ENCODE results near the gene PPM1L.
"Not testable (repeated sequence)": the region's sequence is repeated elsewhere in the genome, so short reads cannot be mapped to it uniquely, and the experiment has no call there.

PPM1L gene

DNA sequence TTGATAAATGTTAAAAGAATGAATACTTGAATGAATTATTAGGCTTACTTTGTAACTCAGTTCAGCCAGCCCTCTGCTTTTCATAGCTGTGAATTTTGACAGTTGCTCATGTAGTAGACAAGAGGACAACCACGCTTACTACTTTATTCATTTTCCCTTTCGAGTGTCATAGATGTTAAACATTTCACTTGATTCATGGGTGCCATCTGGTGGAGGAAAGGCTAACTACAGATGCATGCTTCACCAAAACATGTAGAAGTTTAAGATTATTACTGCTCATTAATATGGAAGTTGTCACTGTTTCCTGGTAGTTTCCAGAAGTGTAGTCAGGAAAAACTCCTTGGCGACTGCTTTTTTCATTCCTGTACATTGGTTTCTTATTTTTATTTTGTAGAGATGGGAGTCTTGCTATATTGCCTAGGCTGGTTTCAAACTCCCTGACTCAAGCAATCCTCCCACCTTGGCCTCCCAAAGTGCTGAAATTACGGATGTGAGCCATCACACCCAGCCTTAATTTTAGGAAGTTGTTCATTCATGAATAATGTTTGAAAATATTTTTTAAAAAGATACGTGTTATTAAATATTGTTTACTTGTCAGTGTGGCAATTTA lies 186.0 kb downstream of the PPM1L start:
- DNase-seq: no peak

DNA sequence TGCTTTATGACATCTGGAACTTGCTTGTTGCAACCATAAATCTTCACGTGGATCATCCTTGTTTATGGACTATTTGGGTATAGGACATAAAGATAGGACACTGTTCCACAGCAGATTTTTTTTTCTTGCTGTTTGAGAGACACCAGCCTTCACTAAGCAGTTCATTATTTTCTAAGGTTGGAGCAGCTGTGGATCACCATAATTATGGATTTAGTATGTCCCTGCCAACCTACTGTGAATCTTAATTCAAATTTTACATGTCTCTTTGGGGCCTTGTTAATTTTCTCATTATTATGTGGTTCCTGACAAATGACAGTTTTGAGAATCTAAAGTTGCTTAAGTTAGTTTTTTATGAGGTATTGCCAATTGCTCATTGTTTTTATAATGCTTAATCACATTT lies 188.0 kb downstream of the PPM1L start:
- DNase-seq: no peak

DNA sequence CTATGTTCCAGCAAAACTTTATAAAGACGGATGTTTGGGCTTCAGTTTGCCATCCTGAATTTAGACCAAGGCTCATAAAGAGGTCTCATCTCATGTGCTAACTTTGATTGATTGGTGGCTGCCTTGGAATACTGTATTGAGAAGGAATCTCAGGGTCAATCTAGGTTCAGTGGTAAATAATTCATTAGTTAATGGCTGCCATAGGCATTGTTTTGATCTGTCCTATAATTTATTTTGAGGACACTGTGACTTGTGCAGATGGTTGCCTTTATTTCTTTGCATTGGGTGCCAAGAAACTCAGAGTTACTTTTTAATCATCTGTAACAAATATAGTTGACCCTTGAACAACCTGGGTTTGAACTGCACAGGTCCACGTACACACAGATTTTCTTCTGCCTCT lies 189.3 kb downstream of the PPM1L start:
- DNase-seq: no peak

DNA sequence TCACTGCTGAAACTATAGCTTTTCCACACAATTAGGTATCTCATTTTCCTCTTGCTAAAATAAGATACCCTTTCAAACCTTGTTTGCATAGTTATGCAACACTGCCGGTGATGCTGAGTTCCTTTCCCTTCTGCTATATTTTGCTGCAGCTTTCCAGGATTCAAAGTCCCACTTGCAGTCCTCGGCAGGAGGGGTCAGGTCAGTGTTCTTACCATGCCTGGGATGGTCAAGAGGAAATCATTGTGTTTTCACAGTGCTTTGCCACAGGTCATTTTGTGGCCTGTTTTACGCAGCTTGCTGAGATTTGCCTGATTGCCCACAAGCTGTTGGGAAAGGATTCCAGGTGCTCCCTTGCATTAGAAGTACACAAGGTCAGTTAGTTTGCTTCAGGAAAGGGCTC lies 192.2 kb downstream of the PPM1L start:
- DNase-seq: no peak

DNA sequence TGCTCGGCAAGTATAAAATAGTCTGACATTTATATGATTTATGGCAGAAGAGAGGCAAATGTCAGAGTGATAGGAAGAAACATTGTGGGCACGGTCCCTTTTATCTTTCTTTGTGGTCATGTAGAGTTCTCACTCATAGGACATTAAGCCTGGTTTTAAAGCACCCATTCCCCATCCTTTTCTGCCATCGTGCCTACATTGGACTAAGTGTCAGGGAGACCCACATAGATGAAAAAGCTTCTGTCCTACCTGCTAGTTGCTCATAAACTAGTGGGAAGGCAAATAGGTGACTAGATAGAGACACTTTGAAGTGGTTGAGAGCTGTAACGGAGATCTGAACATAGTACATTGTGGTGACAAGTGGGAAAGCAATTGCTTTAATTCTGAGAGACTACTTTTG lies 193.4 kb downstream of the PPM1L start:
- no peak for DNase-seq

DNA sequence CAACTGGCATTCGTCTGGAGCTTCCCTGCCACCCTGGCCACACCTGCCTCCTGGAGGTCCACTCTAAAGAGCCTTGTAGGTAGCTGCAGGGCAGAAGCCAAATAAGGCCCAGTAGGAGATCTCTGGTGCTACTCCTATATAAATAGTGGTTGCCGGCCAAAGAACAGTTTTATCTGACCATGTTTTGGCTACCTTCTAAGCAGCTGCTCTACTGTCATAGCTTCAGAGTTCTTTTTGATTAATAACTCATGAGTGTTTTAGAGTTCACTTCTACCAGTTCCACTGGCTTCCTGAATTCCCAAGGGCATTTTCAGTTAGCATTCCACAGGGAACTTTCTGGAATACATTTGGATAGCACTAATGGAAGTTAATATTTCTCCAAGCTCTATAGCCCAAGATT lies 194.5 kb downstream of the PPM1L start:
- no peak for DNase-seq

DNA sequence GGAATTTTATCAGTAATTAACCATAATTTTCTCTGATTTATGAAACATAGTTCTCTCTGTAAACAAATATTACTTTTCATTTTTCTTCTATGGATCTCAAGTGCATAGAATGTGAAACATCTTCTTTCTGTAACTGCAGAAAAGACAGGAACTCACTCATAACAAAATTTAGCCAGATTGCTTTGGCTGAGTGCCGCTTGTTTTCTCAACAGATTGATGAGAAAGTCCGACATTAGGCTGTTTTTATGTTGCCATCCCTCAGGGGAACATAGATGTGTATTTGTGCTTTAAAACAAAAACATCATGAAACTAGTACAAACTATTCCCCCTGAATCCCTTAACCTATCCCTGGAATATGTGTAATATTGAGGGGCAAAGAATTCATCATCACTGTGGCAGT lies 194.9 kb downstream of the PPM1L start:
- no peak for DNase-seq

DNA sequence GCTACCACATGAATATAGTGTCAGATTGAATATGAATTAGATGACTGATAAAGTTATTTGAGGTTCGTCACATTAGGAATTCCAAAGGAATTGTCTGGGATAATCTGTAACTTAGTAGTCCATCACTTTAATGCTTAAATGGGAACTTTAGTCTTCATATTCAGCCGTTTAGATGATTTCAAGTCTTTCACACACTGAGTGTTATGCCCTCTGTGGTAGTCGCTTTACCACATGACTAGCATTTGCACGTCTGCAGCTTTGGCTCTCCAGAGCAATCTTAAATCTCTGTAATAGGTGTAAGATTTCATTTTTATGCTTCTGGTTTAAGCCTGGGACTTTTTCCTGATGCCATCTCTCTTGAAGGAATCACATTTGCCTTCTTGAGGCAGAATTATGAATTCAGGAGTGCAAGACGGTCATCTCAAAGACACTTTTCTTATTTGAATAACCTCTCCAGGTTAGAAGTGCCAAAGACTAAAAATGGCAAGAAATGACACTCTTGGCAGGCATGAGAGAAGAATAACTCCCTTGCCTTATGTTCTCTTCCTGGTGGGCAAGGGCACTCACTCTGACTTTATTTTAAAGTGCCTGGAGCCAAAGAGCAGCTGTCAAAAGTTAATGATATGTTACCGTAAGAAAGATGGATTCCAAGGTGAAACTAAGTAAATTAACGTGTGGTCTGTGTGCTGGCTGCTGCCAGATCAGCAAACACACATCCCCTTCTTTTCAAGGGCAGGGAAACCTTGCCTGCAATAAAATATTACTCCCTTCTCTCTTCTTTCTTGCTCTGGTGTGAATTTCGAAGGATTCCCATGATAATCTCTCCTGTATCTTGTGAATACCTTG lies 195.8 kb downstream of the PPM1L start:
- DNase-seq: no peak

DNA sequence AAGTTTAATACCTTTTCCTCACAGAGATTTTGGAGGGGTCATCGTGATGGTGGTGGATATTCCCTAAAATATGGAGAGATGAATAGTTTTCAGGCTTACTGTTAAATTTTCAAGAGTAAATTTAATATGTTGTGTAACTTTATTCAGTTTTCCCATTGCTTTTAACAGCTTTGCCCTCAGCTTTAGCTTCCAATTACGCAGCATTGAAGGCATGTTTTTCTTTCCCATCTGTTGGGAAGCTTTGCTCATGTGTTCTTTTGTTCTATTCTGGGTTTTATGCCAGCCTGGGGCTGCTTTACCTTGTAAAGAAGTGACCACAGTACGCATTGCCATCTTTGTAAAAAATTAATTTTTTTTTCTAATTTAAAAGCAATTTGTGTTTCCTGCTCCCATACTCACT lies 197.7 kb downstream of the PPM1L start:
- DNase-seq: no peak

DNA sequence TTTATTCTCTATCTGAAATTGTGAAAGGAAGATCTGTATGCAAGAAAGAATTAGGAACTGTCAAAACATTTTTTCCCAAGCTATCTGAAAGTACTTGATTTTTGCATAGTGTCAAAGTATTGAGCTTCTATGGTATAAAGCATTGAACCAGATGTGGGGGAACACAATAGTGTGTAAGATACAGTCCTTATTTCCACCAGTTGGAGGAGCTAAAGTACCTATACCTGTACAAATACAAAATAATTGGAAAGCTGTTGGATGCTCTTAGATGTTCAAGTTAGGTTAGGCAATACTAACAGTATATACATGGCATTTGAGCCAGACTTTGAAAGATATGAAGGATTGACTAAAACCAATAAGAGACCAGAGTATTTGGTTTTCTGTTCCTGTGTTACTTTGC lies 200.8 kb downstream of the PPM1L start:
- DNase-seq: no peak

DNA sequence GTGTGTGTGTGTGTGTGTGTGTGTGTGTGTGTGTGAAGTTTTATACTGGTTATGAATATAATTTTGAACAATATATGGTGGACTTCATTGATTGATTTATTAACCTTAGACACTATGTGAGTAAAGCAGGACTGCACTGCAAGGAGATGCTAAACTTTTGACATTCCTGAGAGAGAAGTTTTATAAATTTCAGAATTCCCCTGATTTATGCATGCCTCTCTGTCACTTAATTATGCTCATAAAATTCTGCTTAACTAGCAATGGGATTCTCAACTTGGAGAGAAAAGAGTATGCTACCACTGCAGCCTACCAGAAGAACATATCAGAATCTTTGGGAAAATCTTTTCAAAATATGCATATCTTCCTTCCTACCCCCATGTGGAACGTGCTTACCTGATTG lies 204.5 kb downstream of the PPM1L start:
- no peak for DNase-seq

DNA sequence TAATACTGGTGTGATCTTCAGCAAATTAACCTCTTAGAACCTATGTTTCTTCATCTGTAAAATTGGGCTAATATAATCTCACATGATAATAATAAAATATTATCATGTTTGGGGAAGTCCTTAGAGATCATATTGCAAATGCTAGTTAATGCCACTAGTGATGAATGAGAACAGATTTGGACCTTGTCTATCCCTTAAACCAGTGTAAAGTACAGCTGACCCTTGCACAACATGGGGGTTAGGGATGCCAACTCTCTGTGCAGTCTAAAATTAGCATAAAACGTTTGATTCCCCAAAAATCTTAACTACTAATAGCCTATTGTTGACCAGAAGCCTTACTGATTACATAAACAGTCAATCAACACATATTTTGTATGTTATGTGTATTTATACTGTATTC lies 207.9 kb downstream of the PPM1L start:
- DNase-seq: no peak

DNA sequence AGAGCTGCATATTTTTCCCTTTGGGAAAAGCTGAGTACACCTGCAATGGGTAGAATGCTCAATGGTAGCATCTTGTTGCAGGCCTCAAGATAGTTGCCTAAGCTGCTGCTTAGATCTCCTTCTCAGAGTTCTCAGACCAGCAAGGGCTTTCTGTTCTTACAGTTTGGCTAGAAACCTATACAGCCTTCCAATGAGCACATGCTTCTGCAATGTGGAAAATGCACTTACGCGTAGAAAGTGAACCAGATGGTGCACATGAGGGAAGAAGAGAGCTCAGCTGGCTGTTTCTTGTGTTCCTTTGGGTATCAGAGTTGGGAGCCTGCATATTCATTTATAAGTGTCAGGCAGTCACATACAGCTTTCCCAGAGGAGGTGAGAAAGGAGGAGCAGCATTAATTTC lies 212.7 kb downstream of the PPM1L start:
- DNase-seq: no peak

DNA sequence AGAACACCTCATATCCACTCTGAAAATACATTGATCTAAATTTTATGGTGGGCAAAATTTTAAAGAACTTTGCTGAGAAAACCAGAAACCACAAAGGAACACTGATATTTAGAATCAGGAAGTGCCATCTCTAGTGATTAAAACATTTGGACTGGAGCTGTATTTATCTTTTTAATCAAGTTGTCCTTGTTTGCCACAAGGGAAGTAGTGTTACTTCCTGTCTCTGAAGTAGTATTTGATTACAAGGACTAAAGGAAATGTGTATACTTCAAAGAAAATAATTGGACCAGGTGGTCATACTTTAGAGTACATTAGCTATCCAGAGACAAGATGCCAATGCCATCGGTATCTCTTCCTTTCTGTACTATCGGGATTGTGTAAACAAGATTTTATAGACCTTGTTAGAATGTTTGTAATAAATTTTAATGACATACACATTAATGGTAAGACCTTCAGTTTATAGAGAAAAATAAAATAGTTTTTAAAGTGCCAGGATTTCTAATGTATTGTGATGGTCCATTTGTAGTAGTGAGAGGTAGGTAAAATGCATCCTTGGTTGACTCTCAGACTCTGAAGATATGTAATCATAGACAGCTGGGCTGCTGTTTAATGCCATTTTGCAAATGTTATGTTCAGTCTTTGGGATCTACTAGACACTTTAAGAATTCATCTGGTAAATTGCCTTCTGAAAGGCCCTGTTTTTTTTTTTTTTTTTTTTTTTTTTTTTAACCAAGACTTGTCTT lies 217.2 kb downstream of the PPM1L start:
- no peak for DNase-seq

DNA sequence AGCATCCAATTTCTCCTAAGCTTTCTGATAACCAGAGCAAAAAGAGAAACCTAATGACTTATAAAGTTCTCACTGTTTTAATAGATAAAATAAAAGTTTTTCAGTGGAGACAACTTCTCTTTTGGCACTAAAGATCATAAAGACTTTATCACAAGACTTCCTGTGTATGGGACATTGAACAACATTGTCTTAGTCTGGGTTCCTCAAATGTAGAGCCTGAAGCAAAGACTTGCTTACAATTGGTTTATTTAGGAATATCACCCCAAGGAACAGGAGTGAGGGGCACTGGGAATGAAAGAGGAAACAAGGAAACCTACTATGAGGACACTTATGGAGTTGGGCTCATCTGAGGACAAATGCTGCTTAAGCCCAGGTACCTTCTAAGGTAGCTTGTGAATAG lies 221.7 kb downstream of the PPM1L start:
- DNase-seq: no peak

DNA sequence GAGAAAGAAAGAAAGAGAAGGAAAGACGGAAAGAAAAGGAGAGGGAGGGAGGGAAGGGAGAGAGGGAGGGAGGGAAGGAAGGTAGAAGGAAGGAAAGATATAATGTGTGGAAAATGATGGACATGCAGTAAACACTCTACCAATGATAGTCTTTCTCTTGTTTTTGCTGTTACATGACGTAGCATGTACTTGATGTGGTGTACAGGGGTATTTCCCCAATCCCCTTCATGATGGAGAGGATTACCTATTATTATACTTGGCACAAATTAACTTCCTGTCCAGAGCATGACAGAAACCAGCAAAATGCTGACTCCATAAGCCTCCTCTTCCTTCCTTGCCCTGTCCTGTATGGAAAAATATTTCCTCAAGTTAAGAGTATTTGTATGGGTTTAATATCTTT lies 224.7 kb downstream of the PPM1L start:
- no peak for DNase-seq

DNA sequence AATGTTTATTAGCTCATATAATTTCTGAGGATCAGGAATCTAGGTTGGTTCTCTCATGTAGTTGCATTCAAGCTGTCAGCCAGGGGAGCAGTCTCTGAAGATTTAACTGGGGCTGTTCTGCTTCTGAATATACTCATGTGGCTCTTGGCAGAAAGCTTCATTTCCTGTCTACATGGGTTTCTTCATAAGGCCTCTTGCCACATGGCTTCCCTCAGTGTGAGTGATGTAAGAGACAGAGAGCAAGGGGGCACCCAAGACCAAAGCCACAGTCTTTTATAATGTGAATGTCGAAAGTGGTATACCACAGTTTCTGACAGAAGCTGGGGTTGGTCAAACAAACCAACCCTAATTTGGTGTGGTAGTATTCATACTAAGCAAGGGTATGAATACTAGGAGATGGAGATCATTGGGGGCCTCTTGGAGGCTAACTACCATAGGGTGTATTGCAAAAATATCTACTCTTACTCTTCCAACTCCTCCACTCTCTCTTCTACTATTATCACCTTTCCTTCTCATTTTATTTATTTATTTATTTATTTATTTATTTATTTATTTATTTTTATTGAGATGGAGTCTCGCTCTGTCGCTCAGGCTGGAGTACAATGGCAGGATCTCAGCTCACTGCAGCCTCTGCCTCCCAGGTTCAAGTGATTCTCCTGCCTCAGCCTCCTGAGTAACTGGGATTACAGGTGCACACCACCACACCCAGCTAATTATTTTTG lies 225.3 kb downstream of the PPM1L start:
- DNase-seq: no peak

DNA sequence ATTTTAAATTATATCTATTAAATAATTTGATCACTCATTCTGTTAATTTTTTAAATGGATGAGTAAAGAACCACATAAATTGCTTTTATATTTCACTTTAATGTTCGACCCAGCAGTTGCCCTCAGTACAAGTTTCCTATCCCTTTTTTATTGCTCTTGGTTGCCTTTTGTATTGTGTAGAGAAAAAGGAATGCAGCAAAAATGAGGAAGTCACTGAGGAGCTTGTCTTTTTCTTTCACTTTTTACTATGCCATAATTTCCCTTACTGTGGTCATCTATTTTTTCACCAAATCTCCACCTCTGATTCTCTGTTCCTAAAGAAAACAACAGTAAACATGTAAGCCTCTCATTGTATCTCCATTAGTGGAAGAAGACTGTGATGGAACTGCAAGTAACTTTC lies 226.5 kb downstream of the PPM1L start:
- no peak for DNase-seq

DNA sequence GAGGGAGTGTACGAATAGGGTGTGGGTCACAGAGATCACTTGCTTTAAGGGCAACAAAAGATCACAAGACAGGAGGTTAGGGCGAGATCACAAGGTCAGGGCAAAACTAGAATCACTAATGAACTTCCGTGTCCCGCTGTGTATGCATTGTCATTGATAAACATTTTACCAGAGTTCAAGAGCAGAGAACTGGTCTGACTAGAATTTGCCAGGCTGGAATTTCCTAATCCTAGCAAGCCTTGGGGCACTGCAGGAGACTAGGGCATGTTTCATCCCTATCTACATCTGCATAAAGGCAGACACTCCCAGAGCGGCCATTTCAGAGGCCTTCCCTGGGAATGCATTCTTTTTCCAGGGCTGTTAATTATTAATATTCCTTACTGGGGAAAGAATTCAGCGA lies 227.9 kb downstream of the PPM1L start:
- DNase-seq: not testable (repeated sequence)

DNA sequence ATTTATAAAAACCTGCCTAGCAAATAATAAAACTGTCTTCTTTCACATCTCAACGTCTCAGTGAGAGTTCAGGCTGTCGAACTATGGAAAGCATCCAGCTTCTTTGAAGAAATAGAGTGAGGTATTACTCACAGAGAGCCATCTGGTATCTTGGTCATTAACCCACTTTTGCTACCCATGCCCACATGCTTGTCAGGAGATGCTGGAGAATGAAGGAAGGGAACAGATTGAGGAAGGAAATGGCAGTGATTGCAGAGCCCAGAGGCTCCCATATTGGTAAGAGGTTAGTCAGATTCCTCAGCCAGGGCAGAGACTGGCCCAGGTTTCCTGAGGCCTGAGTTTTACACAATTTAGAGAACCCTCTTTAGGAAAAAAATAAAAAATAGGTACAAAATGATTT lies 230.0 kb downstream of the PPM1L start:
- DNase-seq: no peak

DNA sequence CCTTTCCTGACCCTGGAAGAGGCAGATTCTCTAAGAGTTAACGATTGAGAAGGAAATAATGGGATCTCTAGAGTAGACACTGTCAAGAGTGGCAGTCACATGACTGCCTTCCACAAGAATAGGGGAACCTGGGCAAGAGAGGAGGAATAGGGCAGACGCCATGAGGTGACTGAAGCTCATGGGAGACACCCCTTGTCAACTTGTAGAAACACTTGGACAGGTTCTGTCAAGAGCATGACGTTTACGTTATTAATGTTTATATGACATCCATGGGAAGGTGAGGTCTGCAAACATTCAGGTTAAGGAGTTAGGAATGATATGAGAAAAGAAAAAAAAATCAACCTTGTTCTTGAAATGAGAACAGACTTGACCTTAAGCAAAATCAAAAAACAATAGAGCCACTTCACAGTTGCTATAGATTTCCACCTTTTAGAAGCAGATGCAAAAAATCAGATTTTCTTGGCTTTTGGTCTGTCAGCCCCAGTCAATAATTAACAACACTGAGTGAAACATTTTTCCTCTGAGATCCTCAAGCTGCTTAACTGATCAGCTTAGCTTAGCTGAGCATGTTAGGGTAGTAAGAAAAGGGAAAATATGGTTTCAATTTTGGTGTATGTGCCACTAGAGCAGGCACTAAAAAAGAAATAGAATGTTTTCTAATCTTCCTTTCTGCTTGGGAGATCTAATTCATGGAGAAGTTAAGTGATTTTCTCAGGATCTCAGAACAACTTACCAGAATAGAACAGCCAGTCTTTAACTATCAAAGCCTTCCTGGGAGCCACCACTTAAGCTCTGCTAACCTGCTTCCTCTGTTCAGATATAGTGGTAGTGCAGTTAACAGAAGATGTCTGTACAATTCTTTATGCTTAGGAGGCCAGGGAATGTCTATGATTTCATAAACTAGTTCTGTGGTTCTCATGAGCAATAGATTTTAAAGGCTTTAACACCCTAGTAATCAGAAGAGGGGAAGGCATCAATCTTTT lies 232.2 kb downstream of the PPM1L start:
- no peak for DNase-seq

DNA sequence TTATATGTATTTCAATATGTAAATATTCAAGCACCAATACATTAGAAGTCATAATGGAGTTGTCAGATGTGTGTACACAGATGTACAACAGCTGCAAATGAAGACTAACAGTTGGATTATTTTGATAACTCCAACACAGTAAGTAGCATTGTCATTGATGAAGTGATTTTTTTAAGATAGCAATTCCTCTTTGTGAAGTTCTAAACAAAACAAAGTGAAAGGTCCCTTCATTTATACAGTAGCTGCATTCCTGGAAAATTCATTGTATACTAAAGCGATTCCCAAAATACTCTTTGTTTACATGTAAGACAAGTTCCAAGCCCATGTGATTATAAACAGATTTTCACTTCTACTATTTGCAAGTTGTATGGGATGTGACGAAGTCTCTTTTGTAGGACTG lies 234.4 kb downstream of the PPM1L start:
- DNase-seq: no peak

Measured in NCI-H1930 (cell line).